ENCODE data around the gene KLB. TPM values are rescaled to one million over a fixed set of nuclear protein-coding genes. Genes with fewer than 3 reads are reported as not detected.
"Not testable (repeated sequence)": the region's sequence is repeated elsewhere in the genome, so short reads cannot be mapped to it uniquely, and the experiment has no call there.

KLB gene
- total RNA-seq, 6 experiments from 2014 or later = not detected

- no peaks in the 10 kb centered on the region for H3K9me3 Mint-ChIP-seq
- no peaks in the 10 kb centered on the region for H3K36me3 Mint-ChIP-seq (ENCODE audit: low read depth)
- H3K4me3 Mint-ChIP-seq = no peak overlapping the region
- DNase-seq = no peak
- no peak overlapping the region for H3K27ac Mint-ChIP-seq
- no peaks in the 10 kb centered on the region for H3K4me1 Mint-ChIP-seq (ENCODE audit: low read depth)
- H3K27me3 Mint-ChIP-seq (ENCODE audit: insufficient read depth) = peaks cover 5% of the 10 kb centered on the region; the same call in 1 of the 2 replicates
- TF ChIP-seq, protein P1, sequence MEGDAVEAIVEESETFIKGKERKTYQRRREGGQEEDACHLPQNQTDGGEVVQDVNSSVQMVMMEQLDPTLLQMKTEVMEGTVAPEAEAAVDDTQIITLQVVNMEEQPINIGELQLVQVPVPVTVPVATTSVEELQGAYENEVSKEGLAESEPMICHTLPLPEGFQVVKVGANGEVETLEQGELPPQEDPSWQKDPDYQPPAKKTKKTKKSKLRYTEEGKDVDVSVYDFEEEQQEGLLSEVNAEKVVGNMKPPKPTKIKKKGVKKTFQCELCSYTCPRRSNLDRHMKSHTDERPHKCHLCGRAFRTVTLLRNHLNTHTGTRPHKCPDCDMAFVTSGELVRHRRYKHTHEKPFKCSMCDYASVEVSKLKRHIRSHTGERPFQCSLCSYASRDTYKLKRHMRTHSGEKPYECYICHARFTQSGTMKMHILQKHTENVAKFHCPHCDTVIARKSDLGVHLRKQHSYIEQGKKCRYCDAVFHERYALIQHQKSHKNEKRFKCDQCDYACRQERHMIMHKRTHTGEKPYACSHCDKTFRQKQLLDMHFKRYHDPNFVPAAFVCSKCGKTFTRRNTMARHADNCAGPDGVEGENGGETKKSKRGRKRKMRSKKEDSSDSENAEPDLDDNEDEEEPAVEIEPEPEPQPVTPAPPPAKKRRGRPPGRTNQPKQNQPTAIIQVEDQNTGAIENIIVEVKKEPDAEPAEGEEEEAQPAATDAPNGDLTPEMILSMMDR (IDR thresholded peaks at IDR 0.05) = no peak
Observed at GRCh38 chr4:39415678-39416283, 9.1 kb downstream of the KLB start.

DNA sequence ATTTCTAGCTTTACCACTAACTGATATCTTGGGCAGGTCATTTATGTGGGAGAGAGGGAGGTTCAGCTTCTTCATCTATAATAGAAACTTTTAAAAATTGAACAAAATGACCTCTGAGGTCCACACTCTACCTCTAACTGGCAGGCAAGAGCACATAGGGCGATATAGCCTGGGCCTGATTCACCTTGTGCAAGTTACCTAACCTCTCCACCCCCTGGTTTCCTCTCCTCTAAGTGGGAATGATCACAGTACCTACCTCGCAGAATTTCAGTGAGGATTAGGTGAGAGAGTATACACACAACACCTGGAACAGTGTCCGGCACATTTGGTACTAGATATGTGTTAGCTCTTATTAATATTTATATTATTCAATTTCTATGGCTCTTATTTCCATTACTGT lies 15.5 kb downstream of the KLB start:
- Mint-ChIP-seq H3K4me3 (no peak overlapping the region), H3K4me1 (ENCODE audit: low read depth) (no peaks in the 10 kb centered on the region), H3K27ac (no peak overlapping the region), H3K27me3 (ENCODE audit: insufficient read depth) (peaks cover 5% of the 10 kb centered on the region), H3K36me3 (ENCODE audit: low read depth) (no peaks in the 10 kb centered on the region), H3K9me3 (no peaks in the 10 kb centered on the region)
- TF ChIP-seq, protein P1 (IDR thresholded peaks at IDR 0.05) = no peak
- DNase-seq = no peak

DNA sequence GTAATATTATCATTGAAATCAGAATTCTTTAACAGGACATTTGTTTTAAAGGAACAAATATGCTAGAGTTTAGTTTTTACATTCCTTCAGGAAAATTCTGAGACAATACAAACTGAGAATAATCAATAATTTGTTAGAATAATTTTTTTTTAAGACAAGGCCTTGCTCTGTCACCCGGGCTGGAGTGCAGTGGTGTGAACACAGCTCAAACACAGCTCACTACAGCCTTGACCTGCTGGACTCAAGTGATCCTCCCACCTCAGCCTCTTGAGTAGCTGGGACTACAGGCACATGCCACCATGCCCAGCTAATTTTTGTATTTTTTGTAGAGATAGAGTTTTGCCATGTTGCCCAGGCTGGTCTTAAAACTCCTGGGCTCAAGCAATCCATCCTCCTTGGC lies 18.6 kb downstream of the KLB start:
- H3K36me3 Mint-ChIP-seq (ENCODE audit: low read depth); H3K4me1 Mint-ChIP-seq (ENCODE audit: low read depth); H3K27me3 Mint-ChIP-seq (ENCODE audit: insufficient read depth); H3K9me3 Mint-ChIP-seq; DNase-seq; H3K27ac Mint-ChIP-seq; H3K4me3 Mint-ChIP-seq: not testable (repeated sequence)

DNA sequence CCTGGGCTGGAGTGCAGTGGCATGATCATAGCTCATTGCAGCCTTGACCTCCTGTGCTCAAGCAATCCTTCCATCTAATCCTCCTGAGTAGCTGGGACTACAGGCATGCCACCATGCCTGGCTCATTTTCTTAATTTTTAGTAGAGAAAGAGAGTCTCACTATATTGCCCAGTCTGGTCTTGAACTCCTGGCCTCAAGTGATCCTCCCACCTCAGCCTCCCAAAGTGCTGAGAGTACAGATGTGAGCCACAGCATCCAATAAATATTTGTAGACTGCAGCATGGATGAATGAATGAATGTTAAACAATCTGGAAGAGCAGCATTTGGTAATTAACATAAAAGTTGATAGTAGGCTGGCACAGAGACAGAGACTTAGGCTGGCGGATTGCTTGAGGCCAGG lies 20.0 kb downstream of the KLB start:
- Mint-ChIP-seq H3K27ac (no peak overlapping the region), H3K36me3 (ENCODE audit: low read depth) (no peaks in the 10 kb centered on the region), H3K4me3 (no peak overlapping the region), H3K9me3 (no peaks in the 10 kb centered on the region), H3K4me1 (ENCODE audit: low read depth) (peaks cover 6% of the 10 kb centered on the region; the same call in 1 of the 2 replicates), H3K27me3 (ENCODE audit: insufficient read depth) (no peaks in the 10 kb centered on the region; the same call in none of the 2 replicates)
- DNase-seq = no peak
- TF ChIP-seq, protein P1 (IDR thresholded peaks at IDR 0.05) = no peak

DNA sequence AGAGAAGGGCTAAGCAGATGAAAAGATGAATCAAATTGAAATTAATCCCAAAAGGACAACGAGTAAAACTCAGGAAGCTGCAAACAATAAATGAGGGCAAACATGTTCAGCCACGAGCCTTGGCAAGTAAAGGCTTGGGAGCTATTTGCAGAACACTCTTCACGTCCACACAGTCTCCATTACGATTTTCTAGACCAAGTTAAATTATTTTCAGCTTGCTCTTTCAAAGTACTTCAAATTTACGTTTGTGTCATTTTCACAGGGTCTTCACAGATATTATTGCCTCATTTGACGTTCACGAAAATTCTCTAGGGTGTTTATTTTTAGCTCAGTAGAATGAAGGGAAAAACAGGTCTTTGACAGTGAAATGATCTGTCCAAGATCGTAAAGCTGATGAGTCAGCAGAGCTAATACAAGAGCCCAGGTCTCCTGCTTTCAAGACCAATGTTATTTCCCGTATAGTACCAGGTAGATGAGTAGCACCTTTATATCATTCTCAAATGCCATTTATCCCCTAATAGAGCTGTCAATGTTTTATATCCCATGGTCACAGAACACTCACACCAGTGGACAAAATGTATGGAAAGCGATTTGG lies 20.9 kb downstream of the KLB start:
- H3K36me3 Mint-ChIP-seq (ENCODE audit: low read depth) = no peaks in the 10 kb centered on the region
- H3K4me3 Mint-ChIP-seq = no peak overlapping the region
- peaks cover 6% of the 10 kb centered on the region; the same call in 1 of the 2 replicates for H3K4me1 Mint-ChIP-seq (ENCODE audit: low read depth)
- TF ChIP-seq, protein P1 (IDR thresholded peaks at IDR 0.05) = no peak
- H3K9me3 Mint-ChIP-seq = no peaks in the 10 kb centered on the region
- H3K27ac Mint-ChIP-seq = no peak overlapping the region
- H3K27me3 Mint-ChIP-seq (ENCODE audit: insufficient read depth) = peaks cover 1% of the 10 kb centered on the region; the same call in 1 of the 2 replicates
- no peak for DNase-seq

All from HFFc6 (cell line).